Posterior vena cava (tissue), 2 donors: ENCODE measurements around the gene AUH. TPM values are rescaled to one million over a fixed set of nuclear protein-coding genes. Genes with fewer than 3 reads are reported as not detected.

ENCODE experiments used
- DNase-seq: peaks from one replicate; pipeline ENCODE4 v3.0.0-alpha.2; 2020; ENCODE audit warnings: low spot score
- intact Hi-C, 2 donors: fragments of 100-400 bp; cut with DNase I; formaldehyde crosslinking; loops; one replicate each; pipeline versions ENCODE4 v1.14.1 to v1.14.2; 2022 to 2023
- total RNA-seq, 2 donors: library from RNA; stranded (reverse); fragmentation: NEBNext Ultra II Directional; extraction: Animal tissue kit (Norgen Biotek cat#: 25700); gene quantifications; one replicate each; pipeline ENCODE4 v1.2.1, GENCODE V29; 2021
- donor health status: DM: yes; HTN: yes; CAD: no.
- donor health status: DM: yes; HTN: yes; CAD: no.

Gene AUH
- total RNA-seq, 2 donors from 2014 or later: 12.1 to 14.0 TPM

GRCh38 chr9:91223000-91223399 lies 138.7 kb downstream of the AUH start:
- intact Hi-C loops: no loop called here
- DNase-seq: no peak

GRCh38 chr9:91222457-91222856 lies 139.3 kb downstream of the AUH start:
- intact Hi-C loops: no loop called here

GRCh38 chr9:91221332-91221731 lies 140.4 kb downstream of the AUH start:
- intact Hi-C loops: no loop called here

More at GRCh38 chr9:91222457-91222856, 139.3 kb downstream of the AUH start:
- DNase-seq: no peak

GRCh38 chr9:91220491-91221135 lies 141.1 kb downstream of the AUH start:
- intact Hi-C loops: no loop called here
- no peak for DNase-seq

More at GRCh38 chr9:91221332-91221731, 140.4 kb downstream of the AUH start:
- DNase-seq: no peak

- DNase-seq: no peak
- intact Hi-C loops: no loop called here
Observed at GRCh38 chr9:91220021-91220420, 141.7 kb downstream of the AUH start.

- intact Hi-C loops: no loop called here
Observed at GRCh38 chr9:91219557-91219956, 142.2 kb downstream of the AUH start.

GRCh38 chr9:91217388-91217787 lies 144.3 kb downstream of the AUH start:
- intact Hi-C loops: no loop called here
- DNase-seq: no peak

More at GRCh38 chr9:91219557-91219956, 142.2 kb downstream of the AUH start:
- no peak for DNase-seq

- intact Hi-C loops: no loop called here
- DNase-seq: no peak
Observed at GRCh38 chr9:91214867-91215266, 146.9 kb downstream of the AUH start.

GRCh38 chr9:91214086-91214485 lies 147.6 kb downstream of the AUH start:
- no peak for DNase-seq
- intact Hi-C loops: no loop called here

- no peak for DNase-seq
- intact Hi-C loops: no loop called here
Observed at GRCh38 chr9:91212596-91213243, 149.0 kb downstream of the AUH start.

GRCh38 chr9:91211919-91212318 lies 149.8 kb downstream of the AUH start:
- DNase-seq: no peak
- intact Hi-C loops: no loop called here

- intact Hi-C loops: no loop called here
- no peak for DNase-seq
Observed at GRCh38 chr9:91211414-91211813, 150.3 kb downstream of the AUH start.

GRCh38 chr9:91210318-91210717 lies 151.4 kb downstream of the AUH start:
- DNase-seq: no peak
- intact Hi-C loops: no loop called here

- no peak for DNase-seq
Observed at GRCh38 chr9:91208837-91209236, 152.9 kb downstream of the AUH start.

GRCh38 chr9:91208419-91208745 lies 153.3 kb downstream of the AUH start:
- no peak for DNase-seq
- intact Hi-C loops: no loop called here

More at GRCh38 chr9:91208837-91209236, 152.9 kb downstream of the AUH start:
- intact Hi-C loops: no loop called here

- intact Hi-C loops: no loop called here
Observed at GRCh38 chr9:91207729-91208418, 153.8 kb downstream of the AUH start.

GRCh38 chr9:91207397-91207728 lies 154.4 kb downstream of the AUH start:
- DNase-seq: no peak
- intact Hi-C loops: no loop called here

More at GRCh38 chr9:91207729-91208418, 153.8 kb downstream of the AUH start:
- no peak for DNase-seq

GRCh38 chr9:91206806-91207205 lies 154.9 kb downstream of the AUH start:
- no peak for DNase-seq
- intact Hi-C loops: no loop called here

GRCh38 chr9:91202736-91203283 lies 158.9 kb downstream of the AUH start:
- DNase-seq: no peak
- intact Hi-C loops: loop anchor here in 1 of 2 donors (5.0 kb wide), 1 partner anchor 94 kb away; no protein-coding TSS in a partner anchor

GRCh38 chr9:91200692-91201336 lies 160.9 kb downstream of the AUH start:
- intact Hi-C loops: loop anchor here in 1 of 2 donors (5.0 kb wide), 1 partner anchor 96 kb away; no protein-coding TSS in a partner anchor
- no peak for DNase-seq
